Kidney tubule cell (primary cell): ENCODE results near the gene FAM222A.
A peak's percentile ranks its signal among the peaks of the same experiment; 100 is the strongest.

Experiments used
- DNase-seq: peaks from one replicate; pipeline ENCODE4 v3.0.0-alpha.2; 2018; ENCODE audit warnings: low spot score

The FAM222A gene

GRCh38 chr12:109713187-109714070 is at the start of gene FAM222A:
Gene FAM222A, plus strand, starts transcription at chr12:109713825. Its CDS starts 30,322 bp downstream, at chr12:109744147.
- DNase-seq, result peak; percentile 96

GRCh38 chr12:109664402-109664801 is 49.2 kb upstream of the FAM222A start:
- DNase-seq, result no peak

GRCh38 chr12:109666068-109666467 is 47.6 kb upstream of the FAM222A start:
- no peak for DNase-seq

DNA sequence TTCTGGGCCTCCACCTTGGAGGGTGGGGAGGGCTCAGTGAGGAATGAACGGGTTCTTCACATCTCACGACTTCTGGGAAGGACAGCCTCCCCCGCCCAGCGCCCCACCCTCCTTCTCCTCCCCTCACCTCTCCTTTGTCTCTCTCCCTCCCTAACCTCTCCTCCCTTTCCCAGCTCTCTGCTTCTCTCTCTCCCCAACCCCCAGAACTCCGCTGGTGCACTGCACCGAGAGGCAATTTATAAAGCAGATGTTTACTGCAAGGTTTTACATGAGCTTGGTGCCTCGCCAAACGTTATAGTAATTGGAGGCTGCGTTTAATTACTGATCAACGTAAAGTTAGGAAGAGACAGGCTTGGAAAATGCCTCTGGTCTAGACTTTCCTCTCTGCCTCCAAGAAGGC is 42.9 kb upstream of the FAM222A start:
- DNase-seq, result no peak

GRCh38 chr12:109671502-109671901 is 42.1 kb upstream of the FAM222A start:
- DNase-seq, result peak; percentile 79

DNA sequence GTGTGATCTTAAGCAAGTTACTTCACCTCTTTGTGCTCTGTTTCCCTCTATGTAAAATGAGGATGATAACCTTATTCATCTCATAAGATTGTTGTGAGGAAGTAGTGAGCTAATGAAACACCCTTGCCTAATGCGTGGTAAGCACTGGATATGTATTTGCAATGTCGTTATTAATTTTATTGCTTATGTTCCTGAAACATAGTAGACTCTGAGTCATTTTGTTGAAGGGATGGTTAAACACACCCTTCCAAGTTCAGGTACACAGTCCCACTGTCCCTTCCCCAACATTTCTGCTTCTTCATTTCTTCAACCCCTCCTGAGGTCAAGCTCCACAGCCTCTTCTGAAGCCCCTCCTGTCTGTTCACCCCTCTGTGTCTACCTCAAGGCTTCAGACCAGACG is 40.2 kb upstream of the FAM222A start:
- DNase-seq, result no peak

DNA sequence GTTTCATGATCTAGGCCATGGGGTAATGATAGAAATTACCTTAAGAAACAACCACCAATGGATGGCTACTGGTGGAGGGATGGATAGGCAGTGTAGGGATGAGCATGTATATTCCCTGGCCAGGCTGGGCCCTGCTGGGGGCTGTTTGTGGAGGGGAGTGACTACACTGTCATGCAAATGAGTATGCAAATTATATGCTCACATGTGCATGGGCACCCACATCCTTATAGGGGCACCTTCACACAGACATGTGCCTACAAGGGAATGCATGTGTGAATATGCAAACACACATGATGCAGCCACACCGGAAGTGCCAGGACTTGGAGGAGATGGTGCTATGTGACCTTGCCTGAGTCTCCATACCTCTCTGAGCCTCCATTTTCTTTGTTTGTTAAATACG is 39.7 kb upstream of the FAM222A start:
- DNase-seq, result no peak

- no peak for DNase-seq
Observed at GRCh38 chr12:109675411-109675810, 38.2 kb upstream of the FAM222A start.

DNA sequence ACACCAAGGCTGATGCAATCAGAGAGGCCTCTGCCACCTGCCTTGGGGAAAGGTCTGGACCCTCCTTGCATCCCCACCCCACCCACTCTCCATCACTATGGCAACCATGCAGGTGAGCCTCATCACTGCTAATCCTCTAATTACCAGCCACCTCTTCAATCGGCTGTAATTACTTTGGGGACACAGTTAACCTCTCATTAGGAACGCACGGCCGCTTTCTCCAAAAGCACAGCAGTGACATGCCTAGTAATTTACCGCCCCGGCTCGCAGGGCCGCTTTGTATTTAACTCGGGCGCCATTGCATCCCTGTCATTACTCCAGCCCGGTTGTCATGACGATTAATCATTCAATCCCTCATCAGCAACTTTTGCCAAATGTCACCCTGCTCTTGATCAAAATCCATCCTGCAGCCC is 36.3 kb upstream of the FAM222A start:
- DNase-seq, result no peak

DNA sequence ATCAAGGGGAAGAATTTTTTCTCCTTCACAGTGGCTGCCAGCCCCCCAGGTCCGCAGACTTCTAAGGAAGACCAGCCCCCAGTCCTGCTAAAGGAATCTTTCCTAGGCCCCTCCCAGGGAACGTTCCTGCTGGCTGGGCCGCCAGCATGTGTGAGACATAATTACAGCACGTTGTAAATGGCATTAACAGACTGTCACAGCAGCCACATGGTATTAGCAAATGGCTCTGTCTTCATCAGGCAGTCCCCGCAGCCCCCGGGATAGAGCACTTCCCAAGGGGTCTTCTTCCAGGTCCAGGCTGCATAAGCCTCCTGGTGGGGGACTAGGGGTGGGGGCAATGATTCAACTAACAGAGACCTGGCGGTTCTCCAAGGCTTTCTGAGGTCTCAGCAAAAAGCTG is 34.9 kb upstream of the FAM222A start:
- no peak for DNase-seq

- no peak for DNase-seq
Observed at GRCh38 chr12:109679501-109680263, 33.9 kb upstream of the FAM222A start.

DNA sequence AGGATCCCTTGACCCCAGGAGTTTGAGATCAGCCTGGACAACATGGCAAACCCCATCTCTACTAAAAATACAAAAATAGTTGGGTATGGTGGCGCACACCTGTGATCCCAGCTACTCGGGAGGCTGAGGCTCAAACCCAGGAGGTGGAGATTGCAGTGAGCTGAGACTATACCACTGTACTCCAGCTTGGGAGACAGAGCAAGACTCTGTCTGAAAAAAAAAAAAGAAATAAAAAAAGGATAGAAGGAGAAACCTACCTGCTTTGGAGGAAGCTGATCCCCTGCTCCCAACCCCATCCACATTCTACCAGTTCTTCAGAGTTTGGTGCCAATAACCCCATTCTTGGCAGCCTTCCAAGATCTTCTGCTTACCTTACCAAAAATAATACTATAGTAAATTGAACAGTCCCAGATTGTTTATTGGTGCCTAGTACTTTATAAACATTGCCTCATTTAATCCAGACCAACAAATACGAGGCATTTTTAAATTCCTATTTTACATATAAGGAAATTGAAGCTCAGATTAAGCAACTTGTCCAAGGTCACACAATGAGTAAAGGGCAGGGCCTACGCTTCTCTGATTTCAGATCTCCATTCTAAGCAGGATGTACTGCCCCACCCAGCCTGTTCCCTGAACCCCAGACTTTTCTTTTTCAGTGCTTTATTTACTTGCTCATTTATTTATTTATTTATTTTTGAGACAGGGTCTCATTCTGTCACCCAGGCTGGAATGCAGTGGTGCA is 33.2 kb upstream of the FAM222A start:
- DNase-seq, result no peak

DNA sequence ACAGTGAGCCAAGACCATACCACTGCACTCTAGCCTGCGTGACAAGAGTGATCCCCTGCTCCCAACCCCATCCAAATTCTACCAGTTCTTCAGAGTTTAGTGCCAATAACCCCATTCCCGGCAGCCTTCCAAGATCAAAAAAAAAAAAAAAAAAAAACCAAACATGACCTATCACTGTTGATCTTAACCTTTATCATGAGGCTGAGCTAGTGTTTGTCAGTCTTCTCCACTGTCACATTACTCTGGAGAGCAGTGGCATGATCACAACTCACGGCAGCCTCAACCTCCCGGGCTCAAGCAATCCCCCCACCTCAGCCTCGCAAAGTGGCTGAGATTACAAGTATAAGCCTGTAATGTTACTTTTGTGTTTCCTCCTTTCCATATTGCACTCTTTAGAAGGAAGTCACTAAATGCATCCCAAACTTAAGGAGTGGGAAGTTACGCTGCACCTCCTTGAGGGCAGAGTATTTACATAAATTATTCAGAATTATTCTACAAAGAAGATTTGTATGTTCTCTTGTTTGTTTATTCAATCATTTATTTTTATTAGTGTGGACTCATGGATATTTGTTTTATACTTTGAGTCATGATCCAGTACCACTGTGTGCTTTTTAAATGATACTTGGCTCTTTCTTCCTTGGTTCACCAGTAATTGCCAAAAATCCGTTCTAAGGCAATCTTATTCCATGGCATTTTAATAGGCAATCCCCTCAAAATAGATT is 31.5 kb upstream of the FAM222A start:
- no peak for DNase-seq

- DNase-seq, result no peak
Observed at GRCh38 chr12:109682708-109683060, 30.9 kb upstream of the FAM222A start.

GRCh38 chr12:109683316-109683715 is 30.3 kb upstream of the FAM222A start:
- no peak for DNase-seq

- no peak for DNase-seq
Observed at GRCh38 chr12:109685574-109686447, 27.8 kb upstream of the FAM222A start.

DNA sequence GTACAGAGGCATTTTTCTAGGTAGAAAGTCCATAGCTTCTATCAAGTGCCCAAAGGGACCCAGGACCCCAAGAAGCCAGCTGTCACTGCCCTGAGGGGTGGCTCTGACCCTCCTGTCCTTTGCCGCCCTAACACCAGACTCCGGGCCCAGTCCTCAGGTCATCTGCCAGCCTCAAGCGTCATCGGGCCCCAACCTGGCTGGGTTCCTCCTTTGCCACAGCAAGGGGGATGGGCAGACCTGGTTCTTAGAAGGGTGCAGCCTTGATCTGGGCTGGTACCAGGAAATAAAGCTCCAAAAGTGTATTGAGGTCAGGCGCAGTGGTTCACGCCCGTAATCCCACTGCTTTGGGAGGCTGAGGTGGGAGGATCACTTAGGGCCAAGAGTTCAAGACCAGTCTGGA is 27.1 kb upstream of the FAM222A start:
- no peak for DNase-seq

DNA sequence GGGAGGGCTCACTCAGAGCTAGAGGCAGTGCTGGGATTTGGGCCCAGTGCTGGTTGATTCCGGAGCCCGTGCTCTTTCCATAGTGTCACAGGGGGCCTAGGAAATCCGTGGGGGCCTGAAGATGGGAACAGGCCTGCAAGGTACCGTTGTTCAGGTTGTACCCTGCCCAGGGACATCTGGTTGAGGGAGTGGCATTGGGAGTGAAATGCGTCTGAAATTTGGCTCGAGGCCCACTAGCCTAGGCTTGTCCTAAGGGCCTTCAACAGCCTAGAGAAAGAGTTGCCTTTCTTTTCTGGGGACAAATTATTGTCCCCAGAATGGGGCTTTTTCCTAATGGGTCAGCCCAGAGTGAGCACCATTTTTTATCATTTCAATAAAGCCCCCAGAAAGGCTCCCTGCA is 26.4 kb upstream of the FAM222A start:
- no peak for DNase-seq

GRCh38 chr12:109689426-109689825 is 24.2 kb upstream of the FAM222A start:
- DNase-seq, result no peak

DNA sequence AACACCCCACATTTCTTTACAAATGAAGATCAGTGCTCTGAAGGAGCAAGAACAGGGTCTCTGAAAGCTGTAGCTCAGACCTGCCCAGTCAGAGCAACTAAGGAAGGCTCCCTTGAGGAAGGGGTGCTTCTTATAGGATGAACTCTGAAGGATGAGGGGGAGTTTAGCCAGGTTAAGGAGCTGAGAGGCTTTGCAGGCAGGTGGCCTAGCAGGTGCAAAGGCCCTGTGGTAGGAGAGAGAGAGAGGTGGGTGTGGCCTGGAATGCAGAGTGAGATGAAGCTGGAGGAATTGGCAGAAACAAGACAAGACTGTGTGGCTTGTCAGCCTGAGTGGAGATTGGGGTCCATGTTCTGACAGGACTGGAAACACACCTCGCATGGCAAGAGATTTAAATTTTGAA is 20.5 kb upstream of the FAM222A start:
- DNase-seq, result no peak
